Activated gamma-delta T cell treated with anti-CD3 and anti-CD28 coated beads, Interleukin-2, amount 50 U/mL, for 16 hours (primary cell): Measurements from ENCODE around the gene TRAPPC12.

Source experiments
- DNase-seq: peaks from one replicate; pipeline ENCODE4 v3.0.0-alpha.2; 2020; ENCODE audit warnings: low read depth

TRAPPC12 gene

DNA sequence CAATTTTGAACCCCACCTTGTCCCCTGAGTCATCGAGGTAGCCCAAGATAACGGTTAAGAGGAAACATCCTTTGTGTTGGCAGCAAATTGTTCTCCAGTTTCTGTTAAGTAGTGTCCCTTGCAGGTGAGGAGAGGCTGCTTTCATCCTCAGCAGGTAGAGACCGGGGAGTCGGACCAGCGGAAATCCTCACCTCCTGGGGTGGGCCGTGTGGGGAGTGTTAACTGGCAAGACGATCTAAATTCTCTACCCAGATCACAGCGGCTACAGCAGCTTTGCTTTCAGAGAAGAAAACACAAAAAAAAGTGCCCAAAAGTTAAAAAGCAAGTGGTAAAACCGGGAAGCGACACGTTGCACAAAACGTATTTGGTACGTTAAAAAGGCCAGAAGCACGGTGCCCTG is 76.6 kb downstream of the TRAPPC12 start:
- no peak for DNase-seq

DNA sequence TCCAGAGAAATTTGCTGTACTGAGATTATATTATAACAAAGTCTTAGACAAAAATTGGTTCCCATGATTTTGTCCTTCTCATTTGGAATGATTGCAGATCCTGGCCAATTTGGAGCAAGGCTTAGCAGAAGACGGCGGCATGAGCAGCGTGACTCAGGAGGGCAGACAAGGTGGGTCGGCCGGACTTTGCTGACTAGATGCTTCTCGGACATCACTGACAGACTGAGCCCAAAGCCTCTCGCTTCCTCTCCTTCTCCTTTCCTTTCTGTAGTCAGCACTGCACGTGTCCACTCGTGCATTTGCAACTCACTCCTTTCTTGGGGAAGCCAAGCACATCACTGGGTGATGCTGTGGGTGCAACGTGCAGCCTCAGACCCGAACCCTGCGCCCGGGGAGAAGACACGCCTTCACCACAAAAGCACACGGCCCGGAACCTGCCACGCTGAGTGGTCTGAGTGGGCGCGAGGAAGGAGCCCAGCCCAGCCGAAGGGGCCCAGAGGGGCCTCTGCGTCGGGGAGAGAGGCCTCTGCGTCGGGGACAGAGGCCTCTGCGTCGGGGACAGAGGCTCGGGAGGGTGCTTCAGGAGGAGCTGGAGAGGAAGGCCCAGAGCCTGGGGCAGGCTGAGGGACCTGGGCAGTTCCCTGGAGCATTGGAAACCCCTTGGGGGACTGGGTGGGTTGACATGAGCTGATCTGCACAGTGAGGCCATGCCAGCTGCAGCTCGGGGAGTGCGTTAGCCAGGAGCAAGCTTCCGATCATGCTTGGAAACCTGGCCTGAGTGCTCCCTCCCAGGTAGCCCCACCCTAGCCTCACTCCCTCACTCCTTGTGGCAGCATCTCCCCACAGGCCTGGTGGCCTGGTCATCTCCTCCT is 78.3 kb downstream of the TRAPPC12 start:
- DNase-seq, result no peak

DNA sequence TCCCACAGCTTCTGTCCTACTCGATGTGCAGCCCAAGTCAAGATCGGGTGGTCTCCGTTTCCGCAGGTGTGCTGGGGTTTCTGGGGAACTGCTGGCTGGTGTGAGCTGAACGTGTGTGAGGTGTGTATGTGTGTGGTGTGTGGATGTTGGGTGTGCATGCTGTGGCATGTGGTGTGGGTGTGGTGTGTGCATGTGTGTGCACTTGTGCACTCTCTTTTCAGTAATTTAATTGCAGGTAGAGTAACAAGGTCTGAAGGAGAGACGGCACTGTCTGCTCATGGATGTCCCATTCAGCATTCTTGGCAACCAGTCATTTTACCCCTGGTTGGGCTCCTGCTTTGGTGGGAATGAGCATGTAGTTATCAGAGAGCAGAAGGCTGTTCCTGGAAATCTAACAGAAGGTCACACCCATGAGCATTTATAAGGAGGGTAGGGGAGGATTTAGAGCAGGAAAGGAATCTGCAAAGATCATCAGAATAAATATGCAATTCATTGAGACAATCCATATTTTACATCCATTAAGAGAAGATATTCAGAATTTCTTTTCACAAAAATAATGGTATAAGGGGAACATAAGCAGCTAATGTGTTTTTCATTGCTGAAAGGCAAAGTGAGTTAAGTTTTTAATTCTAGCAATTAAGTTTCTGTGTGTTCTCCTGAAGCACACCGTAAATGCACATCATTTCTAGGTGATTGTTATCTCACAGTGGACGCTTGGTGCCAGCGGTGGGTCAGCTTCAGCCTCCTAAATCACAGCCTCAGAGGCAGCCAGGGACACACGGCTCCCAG is 79.1 kb downstream of the TRAPPC12 start:
- no peak for DNase-seq

DNA sequence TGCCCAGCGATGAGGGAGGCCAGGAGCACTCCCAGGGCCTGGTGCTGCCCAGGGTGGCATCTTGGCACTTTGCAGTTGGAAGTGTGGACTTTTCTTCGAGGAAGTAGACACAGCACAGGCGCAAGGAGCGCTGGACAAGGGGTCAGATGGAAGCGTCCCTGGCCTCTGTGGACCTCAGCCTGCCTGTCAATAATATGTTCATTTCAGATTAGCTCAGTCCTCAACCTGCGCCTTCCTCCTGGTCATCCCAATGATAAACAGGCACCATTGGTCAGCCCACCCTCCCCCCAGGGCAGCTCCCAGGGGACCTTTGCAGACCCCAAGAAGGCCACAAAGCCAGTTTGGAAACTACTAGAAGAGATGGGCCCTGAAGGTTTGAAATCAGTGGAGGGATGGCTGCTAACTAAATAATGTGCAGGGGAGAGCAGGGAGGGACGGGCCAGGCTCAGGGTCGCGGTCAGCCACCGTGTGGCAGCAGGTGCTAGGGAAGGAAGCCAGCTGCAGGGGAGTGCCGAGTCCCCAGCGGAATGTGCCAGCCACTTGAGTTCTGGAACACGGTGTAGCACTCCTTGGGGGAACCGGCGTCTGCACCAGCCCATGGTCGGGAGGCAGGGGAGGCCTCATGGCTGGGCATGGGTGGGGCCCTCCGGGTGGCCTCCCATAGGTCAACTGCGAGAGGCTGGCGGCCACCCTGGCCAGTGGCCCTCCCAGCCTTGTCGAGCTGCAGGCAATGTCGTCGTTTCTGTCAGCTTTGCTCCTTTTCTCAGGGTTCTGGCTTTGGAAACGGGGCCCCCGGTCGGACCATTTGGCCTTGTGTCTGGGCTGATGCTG is 79.9 kb downstream of the TRAPPC12 start:
- DNase-seq, result no peak

DNA sequence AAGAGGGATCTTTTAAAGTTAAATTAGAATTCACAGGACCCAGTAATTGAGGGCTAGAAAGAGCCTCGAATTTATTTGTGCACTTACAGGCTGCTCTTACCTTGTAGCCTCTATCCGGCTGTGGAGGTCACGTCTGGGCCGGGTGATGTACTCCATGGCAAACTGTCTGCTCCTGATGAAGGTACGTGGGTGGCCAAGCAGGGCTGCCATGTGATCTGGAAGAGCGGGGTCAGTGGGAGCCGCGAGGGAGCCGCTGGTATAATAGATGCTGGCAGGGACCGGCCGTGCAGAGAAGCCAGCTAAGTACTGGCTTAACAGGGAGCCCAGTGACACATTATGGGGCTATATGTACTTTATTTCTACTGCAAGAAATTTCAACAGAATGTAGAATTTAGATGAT is 80.7 kb downstream of the TRAPPC12 start:
- DNase-seq, result no peak

DNA sequence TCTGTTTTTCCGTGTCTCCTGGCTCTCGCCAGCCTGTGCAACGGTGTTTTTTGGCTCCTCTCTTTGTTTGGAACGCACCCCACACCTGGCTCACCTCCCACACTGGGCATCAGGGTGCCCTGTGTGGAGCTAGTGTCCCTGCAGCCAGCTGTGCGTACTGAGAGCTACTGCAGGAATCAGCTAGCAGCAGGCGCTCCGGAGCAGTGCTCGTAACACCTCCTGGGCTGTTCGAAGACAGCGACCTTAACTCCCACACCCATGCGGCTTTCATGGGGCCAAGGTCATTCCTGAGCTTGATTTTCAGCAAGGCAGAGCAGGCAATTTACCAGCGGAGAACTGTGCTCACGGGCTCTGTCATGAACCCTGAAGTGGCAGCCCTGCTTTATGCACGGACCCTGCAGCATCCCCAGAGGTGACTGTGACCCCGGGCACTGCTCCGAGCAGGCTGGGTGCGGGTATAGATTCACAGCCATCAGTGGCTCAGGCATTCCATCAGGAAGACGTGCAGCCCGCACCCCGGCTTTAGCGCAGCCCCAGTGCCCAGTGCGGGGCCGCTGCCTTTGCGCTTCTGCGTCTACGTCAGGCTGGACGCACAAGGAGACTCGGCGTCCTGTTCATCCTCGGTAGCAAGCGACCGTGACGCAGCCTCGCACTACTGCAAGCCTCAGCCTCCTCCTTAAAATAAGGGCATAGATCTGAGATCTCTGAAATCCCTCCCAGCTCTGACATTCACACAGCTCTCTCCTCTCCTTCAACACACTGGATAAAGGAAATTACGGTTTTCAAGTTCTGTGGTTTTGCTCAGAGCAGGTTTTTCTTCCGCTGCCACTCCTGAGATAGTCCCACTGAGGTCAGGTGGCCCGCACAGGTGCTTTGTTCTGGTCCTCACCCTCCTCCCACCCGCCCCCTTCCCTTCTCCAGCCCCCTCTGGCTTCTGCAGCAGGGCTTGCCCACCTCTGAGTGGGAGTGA is 81.6 kb downstream of the TRAPPC12 start:
- no peak for DNase-seq

DNA sequence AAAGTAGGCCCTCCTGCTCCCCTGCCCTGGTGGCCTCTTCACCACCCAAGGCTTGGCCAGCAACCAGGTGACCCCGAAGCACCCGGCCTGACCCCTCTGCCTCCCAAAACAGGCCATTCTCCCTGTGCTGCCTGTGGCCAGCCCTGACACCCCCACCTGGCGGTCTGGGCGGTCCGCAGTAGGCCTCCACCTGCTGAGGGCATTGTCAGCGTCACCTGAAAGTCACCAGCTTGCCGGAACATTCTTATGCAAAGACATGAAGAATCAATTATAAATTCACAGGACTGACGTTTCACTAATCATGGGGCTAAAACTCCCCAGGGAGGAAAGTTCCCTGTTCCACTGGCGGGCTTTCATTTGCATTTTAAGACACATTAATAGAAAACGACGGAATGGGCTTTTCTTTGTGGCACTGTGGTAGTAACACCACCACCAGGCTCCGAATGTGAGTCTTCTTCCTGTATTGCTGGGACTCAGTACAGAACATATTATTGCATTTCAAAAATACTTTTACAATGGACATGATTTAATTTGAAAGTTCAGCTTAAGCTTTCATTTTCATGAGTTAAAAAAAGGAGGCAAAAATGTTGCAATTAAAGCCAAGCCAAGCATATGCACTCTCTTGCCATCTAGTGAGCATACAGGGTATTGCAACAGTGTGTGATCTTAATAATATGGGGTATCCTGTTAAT is 82.5 kb downstream of the TRAPPC12 start:
- DNase-seq, result no peak

DNA sequence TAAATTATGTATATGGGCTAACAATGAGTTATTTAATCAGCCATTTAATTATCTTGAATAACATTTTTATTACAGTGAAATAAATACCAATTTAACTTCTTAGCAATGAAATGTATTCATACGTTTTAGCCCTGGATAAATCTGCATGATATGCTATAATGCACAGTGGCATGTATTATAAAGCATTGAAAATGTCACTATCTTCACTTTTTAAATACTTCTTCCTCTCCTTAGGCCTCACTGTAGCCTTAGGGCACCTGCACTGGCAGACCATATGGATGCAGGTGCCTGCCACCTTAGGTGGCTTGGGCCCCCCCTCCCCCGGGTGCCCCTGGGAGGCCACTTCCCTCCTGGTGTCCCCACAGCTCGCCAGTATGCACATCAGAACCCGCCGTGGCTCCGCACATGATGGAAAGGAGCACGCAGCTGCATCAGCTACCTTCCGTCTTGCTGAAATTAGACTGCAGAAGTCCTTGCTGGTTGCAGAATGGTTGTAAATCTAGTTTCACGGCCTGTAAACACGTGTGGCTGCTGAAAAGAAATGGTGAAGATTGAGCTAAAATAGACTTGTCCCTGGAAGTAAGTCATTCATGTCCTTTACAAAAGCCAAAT is 83.1 kb downstream of the TRAPPC12 start:
- DNase-seq, result no peak

DNA sequence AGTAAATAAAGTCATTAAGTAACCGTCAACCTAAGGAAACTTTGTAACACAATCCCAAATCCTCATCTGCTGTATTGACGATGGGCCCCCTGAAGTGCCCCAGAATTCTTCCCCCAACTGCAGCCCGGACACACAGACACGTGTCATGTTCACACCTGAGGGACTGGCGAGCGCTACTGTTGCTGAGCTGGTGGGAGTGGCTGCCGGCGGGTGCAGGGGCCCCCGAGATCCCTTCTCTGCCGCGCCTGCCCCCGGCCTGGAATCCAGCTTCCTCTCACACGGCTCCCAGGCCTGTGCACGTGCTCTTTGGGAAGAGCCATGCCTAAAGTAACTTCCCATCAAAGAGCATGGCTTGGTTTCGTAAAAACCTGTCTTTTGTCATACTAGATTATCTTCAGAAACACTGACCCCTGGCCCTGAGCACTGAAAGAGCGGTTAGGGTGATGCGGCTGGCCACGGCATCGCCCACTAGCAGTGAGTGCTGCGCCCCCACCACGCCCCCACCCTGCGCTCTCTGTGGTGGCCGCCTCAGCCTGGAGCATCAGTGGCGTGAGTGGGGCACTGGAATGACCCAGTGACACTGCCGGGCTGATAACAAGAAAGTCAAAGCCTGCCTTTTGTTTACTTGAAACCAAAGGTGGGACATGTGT is 83.8 kb downstream of the TRAPPC12 start:
- DNase-seq, result no peak

DNA sequence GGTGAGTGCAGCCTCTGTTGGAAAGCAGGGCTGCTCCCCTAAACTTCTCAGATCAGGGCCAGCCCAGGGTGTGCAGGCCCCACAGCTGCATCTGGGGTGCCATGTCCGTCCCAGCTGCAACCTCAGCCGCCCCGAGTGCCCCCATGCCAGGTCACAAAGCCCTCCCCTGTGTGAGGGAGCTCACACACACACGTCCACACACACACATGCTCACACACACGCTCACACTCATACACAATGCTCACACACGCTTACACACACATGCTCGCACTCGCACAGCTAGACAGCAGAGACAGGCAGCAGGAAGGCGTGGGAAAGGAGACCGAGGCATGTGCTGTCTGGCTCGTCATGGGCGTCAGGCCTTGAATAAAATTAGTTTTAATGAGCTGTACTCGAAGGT is 84.5 kb downstream of the TRAPPC12 start:
- no peak for DNase-seq

DNA sequence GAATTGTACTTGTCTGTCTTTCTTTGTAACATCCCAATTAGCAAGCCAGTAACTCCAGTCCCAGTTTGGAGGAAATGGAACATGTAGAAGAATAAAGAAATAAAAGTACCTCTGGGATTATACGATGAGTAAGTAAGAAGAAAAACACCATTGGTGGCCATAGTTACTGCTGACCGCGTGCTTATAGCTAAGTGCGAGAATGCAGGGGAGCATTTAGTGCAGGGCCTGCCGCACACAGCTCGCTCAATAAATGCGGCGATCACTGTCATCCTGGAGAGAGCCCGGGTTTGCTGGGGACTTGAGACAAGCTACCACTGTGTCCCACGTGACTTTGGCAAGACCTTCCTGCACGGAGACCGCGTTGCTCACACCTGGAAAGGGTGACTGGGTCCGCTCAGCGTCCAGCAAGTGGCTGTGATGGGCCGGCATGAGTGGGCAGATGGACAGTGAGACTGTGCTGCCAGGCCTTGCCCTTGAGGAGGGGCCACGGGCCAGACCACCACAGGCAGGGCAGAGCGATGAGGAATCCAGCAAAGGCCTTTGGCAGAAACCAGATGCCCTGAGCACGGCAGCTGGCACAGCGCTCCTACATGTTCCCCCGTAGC is 85.0 kb downstream of the TRAPPC12 start:
- no peak for DNase-seq

DNA sequence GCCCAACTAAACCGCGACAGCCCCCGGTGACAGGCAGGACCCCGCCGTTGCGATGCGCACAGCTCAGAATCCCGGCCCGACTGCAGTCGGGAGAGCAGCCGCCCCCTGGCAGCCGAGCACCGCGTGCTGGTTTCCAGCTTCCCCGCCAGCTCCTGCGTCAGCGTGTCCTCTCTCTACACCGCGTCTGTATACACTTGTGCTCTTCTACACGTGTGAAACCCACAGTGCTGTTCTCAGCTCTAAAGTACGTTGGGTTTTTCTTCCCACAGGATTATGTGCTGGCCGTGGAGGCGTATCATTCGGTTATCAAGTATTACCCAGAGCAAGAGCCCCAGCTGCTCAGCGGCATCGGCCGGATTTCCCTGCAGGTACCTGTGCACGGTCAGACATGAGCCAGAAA is 85.8 kb downstream of the TRAPPC12 start:
- DNase-seq, result no peak

DNA sequence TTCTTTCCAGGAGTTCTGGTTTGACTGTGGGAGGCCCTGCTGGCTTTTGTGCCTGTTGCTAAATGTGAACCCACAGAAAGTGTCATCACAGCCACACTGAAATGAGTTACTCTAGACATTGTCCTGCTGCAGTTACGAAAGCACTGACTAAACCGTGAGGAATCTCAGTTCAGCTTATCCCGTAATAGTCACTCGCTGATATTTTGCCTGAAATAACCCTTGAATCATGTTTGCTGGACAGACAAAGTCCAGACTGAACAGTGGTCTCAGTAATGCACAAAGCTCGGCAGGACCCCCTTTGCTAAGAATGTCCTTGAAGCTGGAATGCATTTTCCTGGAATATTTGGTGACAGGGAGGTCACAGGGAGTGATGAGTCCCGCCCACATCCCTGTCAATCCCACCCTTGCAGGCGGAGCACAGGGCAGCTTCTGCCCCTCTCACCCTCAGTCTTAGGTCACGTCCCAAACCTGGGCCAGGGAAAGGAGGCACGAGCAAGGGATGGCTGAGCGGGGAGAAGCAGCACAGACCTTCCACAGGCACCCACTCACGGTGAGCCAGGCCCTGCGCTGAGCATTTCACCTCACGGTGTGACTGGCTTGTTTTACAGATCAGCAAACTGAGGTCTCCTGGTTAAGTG is 86.5 kb downstream of the TRAPPC12 start:
- no peak for DNase-seq

DNA sequence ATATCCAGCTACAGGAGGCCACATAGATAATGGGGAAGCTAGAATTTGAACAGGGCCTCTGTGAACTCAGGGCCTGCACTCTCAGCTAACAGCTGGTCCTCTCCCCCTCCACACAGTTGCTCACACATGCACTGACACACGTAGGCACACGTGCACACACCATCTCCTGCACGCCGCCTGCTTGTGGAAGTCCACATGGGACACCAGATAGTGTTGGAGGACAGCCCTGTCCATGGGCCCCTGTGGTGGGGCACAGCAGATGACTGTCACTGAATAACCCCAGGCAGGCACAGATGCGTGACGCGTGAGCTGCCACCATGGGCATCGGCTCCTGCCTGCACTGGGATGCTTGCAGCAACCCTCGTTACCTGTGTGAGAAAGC is 87.0 kb downstream of the TRAPPC12 start:
- DNase-seq, result no peak

DNA sequence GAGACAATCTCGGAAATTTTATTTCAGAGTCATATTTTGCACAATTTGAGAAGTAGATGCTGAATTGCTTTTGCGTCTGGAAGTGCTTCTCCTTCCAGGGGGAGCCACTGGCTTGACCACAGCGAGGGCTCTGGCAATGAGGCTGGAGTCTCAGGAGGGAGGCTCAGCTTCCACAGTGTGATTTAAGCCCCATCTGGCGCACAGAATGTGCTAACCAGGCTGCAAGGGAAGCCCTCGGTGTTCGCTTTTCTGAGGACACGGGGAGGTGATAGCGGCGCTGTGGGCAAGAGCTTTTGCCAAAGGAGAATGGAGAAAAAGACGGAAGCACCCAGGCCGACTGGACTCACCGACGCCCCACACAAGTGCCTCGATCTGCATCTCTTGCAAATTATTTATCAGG is 87.5 kb downstream of the TRAPPC12 start:
- no peak for DNase-seq

DNA sequence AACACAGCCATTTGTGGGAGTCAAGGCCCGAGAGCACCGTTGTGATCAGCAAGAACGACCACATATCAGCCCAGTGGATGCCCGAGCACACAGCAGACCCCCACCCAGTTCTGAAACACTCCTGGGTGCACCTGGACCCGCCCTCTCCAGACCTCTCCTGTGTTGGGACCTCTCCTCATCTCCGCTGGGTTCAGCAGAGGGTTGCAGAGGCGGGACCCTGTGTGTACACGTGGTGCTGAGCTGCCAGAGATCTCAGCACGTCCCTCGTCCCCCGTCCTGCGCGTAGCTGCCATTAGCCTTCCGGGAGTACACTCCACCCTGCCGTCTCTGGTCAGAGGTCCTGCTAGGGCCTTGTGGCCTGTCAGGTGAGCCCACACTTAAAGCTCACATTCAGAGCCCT is 88.2 kb downstream of the TRAPPC12 start:
- no peak for DNase-seq

DNA sequence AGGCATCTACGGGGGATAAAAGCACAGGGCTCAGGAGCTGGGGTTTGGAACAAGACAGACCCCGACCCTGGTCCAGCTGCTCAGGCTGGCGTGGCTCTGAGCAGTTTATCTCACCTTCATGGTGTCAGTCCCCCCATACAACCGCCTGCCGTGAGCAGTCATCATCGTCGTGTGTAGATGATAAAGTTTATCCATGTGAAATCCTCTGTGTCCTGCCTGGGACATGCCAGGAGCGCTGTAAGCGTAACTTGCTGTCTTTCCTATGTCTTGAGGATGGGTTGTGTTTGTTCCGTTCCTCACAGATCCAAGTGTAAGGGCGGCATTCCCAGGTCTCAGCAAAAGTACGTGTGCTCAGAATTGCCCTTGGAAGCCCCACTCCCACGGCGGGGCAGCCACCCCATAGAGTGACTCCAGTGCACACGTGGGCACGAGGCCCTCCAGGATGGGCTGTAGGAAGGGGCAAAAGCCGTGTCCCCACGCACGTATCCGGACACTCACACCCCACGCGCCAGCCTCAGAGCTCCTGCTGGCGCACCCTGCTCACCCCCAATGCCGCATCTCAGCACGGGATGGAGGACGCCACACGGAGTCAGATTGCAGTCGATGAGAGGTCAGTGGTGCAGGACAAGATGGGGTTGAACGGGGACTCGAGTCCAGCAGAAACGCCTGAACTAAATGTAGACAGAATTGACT is 88.9 kb downstream of the TRAPPC12 start:
- DNase-seq, result no peak

DNA sequence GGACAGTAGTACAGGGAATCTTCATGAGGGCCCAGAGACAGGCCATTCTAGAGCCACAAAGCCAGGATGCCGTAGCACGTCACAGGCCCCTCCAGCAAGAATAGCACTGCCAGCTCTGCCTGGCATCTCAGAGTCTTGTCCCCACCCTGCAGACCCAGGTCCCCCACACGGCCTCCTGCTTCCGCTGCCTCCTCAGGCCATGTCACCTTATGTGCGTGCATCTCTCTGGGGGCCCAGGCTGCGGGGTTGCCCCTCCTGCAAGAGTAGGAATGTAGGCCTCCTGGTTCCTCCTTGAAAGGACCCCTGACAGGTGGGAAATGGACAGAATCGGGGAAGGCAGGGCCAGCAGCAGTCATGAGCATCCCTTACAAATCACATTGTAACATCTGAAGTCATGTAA is 90.0 kb downstream of the TRAPPC12 start:
- DNase-seq, result no peak
